SK-N-SH treated with all-trans-retinoic acid at 6 μM for 48 hours (cell line): ENCODE measurements around the gene EFCAB5.
"Not testable (repeated sequence)": the region's sequence is repeated elsewhere in the genome, so short reads cannot be mapped to it uniquely, and the experiment has no call there.

Source experiments
- ATAC-seq: fragments of 200-7000 bp; cut with Tn5 transposase; 3 replicates; pipeline ENCODE4 v1.9.1; 2020; ENCODE audit warnings: mild to moderate bottlenecking, moderate library complexity
- ARNTL ChIP-seq: fragments of 450-650 bp; formaldehyde crosslinking; IDR thresholded peaks from 2 replicates; pipeline ENCODE4 v1.5.0; 2020; ENCODE audit warnings: low read depth, mild to moderate bottlenecking, moderate library complexity, borderline replicate concordance
- BACH2 ChIP-seq: fragments of 250-450 bp; sonication (Bioruptor Pico); IDR thresholded peaks from 2 replicates; pipeline ENCODE4 v1.9.0; 2021; ENCODE audit warnings: mild to moderate bottlenecking, borderline replicate concordance
- CREB5 ChIP-seq: fragments of 250-450 bp; sonication (Bioruptor Pico); IDR thresholded peaks from 2 replicates; pipeline ENCODE4 v1.5.1; 2020; ENCODE audit warnings: low read depth, mild to moderate bottlenecking, moderate library complexity
- CSDC2 ChIP-seq: fragments of 250-450 bp; sonication (Bioruptor Pico); IDR thresholded peaks from 2 replicates; pipeline ENCODE4 v1.5.0; 2020; ENCODE audit warnings: mild to moderate bottlenecking, moderate library complexity
- ESRRG ChIP-seq: fragments of 250-450 bp; sonication (Bioruptor Pico); IDR thresholded peaks from 2 replicates; pipeline ENCODE4 v1.6.1; 2021; ENCODE audit warnings: mild to moderate bottlenecking
- GLIS3 ChIP-seq: fragments of 250-450 bp; sonication (Bioruptor Pico); IDR thresholded peaks from 2 replicates; pipeline ENCODE4 v1.5.0; 2020; ENCODE audit warnings: mild to moderate bottlenecking, moderate library complexity
- ISL1 ChIP-seq: fragments of 250-450 bp; sonication (Bioruptor Pico); IDR thresholded peaks from 2 replicates; pipeline ENCODE4 v2.1.2; 2022; ENCODE audit warnings: mild to moderate bottlenecking, moderate library complexity
- OSR1 ChIP-seq: fragments of 250-450 bp; sonication (Bioruptor Pico); IDR thresholded peaks from 2 replicates; pipeline ENCODE4 v1.8.0; 2022; ENCODE audit warnings: moderate library complexity, mild to moderate bottlenecking, inconsistent platforms
- POU6F1 ChIP-seq: fragments of 250-450 bp; sonication (Bioruptor Pico); IDR thresholded peaks from 2 replicates; pipeline ENCODE4 v1.8.0; 2021; ENCODE audit warnings: low read depth, mild to moderate bottlenecking, moderate library complexity, borderline replicate concordance
- PPARA ChIP-seq: fragments of 250-450 bp; sonication (Bioruptor Pico); IDR thresholded peaks from 2 replicates; pipeline ENCODE4 v1.5.0; 2020; ENCODE audit warnings: mild to moderate bottlenecking, borderline replicate concordance
- SNAI2 ChIP-seq: fragments of 250-450 bp; sonication (Bioruptor Pico); IDR thresholded peaks from 2 replicates; pipeline ENCODE4 v1.5.0; 2020; ENCODE audit warnings: mild to moderate bottlenecking, moderate library complexity
- ZC3H10 ChIP-seq: fragments of 250-450 bp; sonication (Bioruptor Pico); IDR thresholded peaks from 2 replicates; pipeline ENCODE4 v1.5.1; 2021; ENCODE audit warnings: mild to moderate bottlenecking, moderate library complexity
- ZFP3 ChIP-seq: fragments of 250-450 bp; sonication (Bioruptor Pico); IDR thresholded peaks from 2 replicates; pipeline ENCODE4 v1.5.0; 2020; ENCODE audit warnings: mild to moderate bottlenecking, moderate library complexity
- ZFP30 ChIP-seq: fragments of 450-650 bp; formaldehyde crosslinking; IDR thresholded peaks from 2 replicates; pipeline ENCODE4 v1.5.0; 2022; ENCODE audit warnings: mild to moderate bottlenecking, moderate library complexity
- ZNF565 ChIP-seq: fragments of 450-650 bp; formaldehyde crosslinking; conservative IDR thresholded peaks from 2 replicates; pipeline ENCODE4 v1.5.0; 2020; ENCODE audit warnings: low read depth, mild to moderate bottlenecking, moderate library complexity
- ZNF70 ChIP-seq: fragments of 450-650 bp; formaldehyde crosslinking; IDR thresholded peaks from 2 replicates; pipeline ENCODE4 v1.5.0; 2020; ENCODE audit warnings: mild to moderate bottlenecking, moderate library complexity
- ZNF8 ChIP-seq: fragments of 450-650 bp; formaldehyde crosslinking; IDR thresholded peaks from 2 replicates; pipeline ENCODE4 v1.5.0; 2020; ENCODE audit warnings: mild to moderate bottlenecking, moderate library complexity
- TF ChIP-seq, protein P1 (sequence below): fragments of 250-450 bp; sonication (Bioruptor Pico); IDR thresholded peaks from 2 replicates; pipeline ENCODE4 v1.5.0; 2020; ENCODE audit warnings: mild to moderate bottlenecking, moderate library complexity
- TF ChIP-seq, protein P2 (sequence below): fragments of 250-450 bp; sonication (Bioruptor Pico); IDR thresholded peaks from 2 replicates; pipeline ENCODE4 v1.8.0; 2020; ENCODE audit warnings: mild to moderate bottlenecking, moderate library complexity, borderline replicate concordance
- TF ChIP-seq, protein P3 (sequence below): fragments of 250-450 bp; sonication (Bioruptor Pico); IDR thresholded peaks from 2 replicates; pipeline ENCODE4 v1.5.1; 2021; ENCODE audit warnings: mild to moderate bottlenecking, moderate library complexity

Gene EFCAB5

DNA sequence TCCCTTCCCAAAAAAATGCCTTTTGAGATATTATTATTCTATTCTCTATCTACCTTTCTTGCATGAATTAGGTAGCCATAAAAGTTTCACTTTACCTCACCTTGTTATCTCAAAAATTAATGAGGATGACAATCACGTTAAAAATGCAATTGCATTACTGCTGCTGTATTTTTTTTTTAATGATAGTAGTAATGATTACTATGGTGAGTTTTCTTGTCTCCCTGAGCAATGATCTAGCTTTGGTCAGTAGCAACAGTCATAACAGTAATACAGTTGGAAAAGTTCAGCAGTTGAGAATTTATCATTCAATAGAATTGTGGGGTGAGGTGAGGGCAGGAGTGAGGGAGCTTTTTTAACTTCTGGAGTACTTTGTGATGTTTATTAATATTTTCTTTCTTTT is at the start of gene EFCAB5:
Gene EFCAB5 (plus strand): TSS at position 301 of the 400 bp plus-strand sequence. CDS start 163 bp downstream, outside the sequence.
- no peak for TF ChIP-seq ISL1
- no peak for TF ChIP-seq ZNF8 (CRISPR knock-in tag)
- TF ChIP-seq PPARA (CRISPR knock-in tag): no peak
- TF ChIP-seq POU6F1 (CRISPR knock-in tag): no peak
- TF ChIP-seq, all 23 proteins: peak for 0
- no peak for ATAC-seq

DNA sequence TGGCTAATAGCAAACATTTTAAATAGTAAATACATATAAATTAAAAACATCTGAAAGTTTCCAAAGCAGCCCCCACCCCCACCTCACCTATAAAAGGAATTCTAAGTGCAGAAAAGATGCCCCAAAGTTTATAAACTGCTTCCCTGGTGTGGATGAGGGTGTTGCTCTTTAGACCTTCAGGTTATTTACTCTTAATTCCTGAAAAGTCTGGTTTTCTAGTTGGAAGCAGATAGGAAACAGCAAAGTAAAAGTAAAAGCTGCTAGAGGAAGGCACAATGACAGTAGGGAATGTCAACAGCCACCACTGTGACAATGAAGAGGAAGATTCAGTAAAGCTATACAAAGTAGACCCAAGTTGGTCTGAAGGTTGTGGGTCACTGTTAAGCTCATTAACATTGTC is 49.2 kb upstream of the EFCAB5 start:
- TF ChIP-seq ZC3H10 (CRISPR knock-in tag): no peak
- TF ChIP-seq ZNF70: no peak
- no peak for TF ChIP-seq SNAI2
- no peak for TF ChIP-seq POU6F1 (CRISPR knock-in tag)
- TF ChIP-seq CREB5 (CRISPR knock-in tag): no peak
- TF ChIP-seq ZNF565 (CRISPR knock-in tag): no peak
- no peak for TF ChIP-seq ZFP30 (CRISPR knock-in tag)
- no peak for TF ChIP-seq ZNF8 (CRISPR knock-in tag)
- TF ChIP-seq CSDC2 (CRISPR knock-in tag): no peak
- TF ChIP-seq, protein P1, sequence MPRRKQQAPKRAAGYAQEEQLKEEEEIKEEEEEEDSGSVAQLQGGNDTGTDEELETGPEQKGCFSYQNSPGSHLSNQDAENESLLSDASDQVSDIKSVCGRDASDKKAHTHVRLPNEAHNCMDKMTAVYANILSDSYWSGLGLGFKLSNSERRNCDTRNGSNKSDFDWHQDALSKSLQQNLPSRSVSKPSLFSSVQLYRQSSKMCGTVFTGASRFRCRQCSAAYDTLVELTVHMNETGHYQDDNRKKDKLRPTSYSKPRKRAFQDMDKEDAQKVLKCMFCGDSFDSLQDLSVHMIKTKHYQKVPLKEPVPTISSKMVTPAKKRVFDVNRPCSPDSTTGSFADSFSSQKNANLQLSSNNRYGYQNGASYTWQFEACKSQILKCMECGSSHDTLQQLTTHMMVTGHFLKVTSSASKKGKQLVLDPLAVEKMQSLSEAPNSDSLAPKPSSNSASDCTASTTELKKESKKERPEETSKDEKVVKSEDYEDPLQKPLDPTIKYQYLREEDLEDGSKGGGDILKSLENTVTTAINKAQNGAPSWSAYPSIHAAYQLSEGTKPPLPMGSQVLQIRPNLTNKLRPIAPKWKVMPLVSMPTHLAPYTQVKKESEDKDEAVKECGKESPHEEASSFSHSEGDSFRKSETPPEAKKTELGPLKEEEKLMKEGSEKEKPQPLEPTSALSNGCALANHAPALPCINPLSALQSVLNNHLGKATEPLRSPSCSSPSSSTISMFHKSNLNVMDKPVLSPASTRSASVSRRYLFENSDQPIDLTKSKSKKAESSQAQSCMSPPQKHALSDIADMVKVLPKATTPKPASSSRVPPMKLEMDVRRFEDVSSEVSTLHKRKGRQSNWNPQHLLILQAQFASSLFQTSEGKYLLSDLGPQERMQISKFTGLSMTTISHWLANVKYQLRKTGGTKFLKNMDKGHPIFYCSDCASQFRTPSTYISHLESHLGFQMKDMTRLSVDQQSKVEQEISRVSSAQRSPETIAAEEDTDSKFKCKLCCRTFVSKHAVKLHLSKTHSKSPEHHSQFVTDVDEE (CRISPR knock-in tag): no peak
- no peak for TF ChIP-seq GLIS3 (CRISPR knock-in tag)
- no peak for TF ChIP-seq ISL1
- TF ChIP-seq ESRRG (CRISPR knock-in tag): no peak
- TF ChIP-seq ZFP3: no peak
- TF ChIP-seq, protein P2, sequence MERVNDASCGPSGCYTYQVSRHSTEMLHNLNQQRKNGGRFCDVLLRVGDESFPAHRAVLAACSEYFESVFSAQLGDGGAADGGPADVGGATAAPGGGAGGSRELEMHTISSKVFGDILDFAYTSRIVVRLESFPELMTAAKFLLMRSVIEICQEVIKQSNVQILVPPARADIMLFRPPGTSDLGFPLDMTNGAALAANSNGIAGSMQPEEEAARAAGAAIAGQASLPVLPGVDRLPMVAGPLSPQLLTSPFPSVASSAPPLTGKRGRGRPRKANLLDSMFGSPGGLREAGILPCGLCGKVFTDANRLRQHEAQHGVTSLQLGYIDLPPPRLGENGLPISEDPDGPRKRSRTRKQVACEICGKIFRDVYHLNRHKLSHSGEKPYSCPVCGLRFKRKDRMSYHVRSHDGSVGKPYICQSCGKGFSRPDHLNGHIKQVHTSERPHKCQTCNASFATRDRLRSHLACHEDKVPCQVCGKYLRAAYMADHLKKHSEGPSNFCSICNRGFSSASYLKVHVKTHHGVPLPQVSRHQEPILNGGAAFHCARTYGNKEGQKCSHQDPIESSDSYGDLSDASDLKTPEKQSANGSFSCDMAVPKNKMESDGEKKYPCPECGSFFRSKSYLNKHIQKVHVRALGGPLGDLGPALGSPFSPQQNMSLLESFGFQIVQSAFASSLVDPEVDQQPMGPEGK (CRISPR knock-in tag): no peak
- TF ChIP-seq BACH2: no peak
- TF ChIP-seq, protein P3, sequence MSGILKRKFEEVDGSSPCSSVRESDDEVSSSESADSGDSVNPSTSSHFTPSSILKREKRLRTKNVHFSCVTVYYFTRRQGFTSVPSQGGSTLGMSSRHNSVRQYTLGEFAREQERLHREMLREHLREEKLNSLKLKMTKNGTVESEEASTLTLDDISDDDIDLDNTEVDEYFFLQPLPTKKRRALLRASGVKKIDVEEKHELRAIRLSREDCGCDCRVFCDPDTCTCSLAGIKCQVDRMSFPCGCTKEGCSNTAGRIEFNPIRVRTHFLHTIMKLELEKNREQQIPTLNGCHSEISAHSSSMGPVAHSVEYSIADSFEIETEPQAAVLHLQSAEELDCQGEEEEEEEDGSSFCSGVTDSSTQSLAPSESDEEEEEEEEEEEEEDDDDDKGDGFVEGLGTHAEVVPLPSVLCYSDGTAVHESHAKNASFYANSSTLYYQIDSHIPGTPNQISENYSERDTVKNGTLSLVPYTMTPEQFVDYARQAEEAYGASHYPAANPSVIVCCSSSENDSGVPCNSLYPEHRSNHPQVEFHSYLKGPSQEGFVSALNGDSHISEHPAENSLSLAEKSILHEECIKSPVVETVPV: no peak
- TF ChIP-seq ARNTL: no peak
- TF ChIP-seq OSR1 (CRISPR knock-in tag): no peak
- no peak for TF ChIP-seq PPARA (CRISPR knock-in tag)
- no peak for ATAC-seq

DNA sequence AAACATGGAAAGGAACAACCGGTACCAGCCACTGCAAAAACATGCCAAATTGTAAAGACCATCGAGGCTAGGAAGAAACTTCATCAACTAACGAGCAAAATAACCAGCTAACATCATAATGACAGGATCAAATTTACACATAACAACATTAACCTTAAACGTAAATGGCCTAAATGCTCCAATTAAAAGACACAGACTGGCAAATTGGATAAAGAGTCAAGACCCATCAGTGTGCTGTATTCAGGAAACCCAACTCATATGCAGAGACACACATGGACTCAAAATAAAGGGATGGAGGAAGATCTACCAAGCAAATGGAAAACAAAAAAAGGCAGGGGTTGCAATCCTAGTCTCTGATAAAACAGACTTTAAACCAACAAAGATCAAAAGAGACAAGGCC is 44.3 kb upstream of the EFCAB5 start:
- ATAC-seq: not testable (repeated sequence)
